ENCODE measurements around the gene SUV39H1. TPM values are rescaled to one million over a fixed set of nuclear protein-coding genes. Genes with fewer than 3 reads are reported as not detected.
"Not testable (repeated sequence)": the region's sequence is repeated elsewhere in the genome, so short reads cannot be mapped to it uniquely, and the experiment has no call there.

The SUV39H1 gene
- total RNA-seq, 4 donors from 2014 or later: 5.9 to 15.1 (median 8.7) TPM

DNA sequence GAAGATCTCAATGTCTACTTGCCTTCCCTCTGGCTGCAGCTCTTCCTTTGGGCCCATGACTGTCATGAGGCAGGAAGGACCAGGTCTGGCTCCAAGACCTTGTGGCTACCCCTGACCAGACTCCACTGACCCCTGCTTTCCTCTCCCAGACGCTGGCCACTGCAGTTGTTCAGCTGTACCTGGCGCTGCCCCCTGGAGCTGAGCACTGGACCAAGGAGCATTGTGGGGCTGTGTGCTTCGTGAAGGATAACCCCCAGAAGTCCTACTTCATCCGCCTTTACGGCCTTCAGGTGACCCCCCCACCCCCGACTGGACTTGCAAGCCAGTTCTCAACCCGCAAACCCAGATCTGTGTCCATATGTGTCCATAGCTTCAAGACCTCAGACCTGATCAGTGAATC lies 12.4 kb upstream of the SUV39H1 start:
- no peak for TF ChIP-seq POLR2AphosphoS5 (IDR thresholded peaks at IDR 0.05)
- TF ChIP-seq, protein P1, sequence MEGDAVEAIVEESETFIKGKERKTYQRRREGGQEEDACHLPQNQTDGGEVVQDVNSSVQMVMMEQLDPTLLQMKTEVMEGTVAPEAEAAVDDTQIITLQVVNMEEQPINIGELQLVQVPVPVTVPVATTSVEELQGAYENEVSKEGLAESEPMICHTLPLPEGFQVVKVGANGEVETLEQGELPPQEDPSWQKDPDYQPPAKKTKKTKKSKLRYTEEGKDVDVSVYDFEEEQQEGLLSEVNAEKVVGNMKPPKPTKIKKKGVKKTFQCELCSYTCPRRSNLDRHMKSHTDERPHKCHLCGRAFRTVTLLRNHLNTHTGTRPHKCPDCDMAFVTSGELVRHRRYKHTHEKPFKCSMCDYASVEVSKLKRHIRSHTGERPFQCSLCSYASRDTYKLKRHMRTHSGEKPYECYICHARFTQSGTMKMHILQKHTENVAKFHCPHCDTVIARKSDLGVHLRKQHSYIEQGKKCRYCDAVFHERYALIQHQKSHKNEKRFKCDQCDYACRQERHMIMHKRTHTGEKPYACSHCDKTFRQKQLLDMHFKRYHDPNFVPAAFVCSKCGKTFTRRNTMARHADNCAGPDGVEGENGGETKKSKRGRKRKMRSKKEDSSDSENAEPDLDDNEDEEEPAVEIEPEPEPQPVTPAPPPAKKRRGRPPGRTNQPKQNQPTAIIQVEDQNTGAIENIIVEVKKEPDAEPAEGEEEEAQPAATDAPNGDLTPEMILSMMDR (IDR thresholded peaks at IDR 0.05): no peak
- no peak for TF ChIP-seq EP300 (IDR thresholded peaks at IDR 0.05)
- no peak for TF ChIP-seq POLR2A (IDR thresholded peaks at IDR 0.05)
- Histone ChIP-seq H3K4me3 (peak overlapping the region; percentile 30), H3K4me1 (no peaks in the 10 kb centered on the region), H3K27me3 (no peaks in the 10 kb centered on the region), H3K9me3 (no peaks in the 10 kb centered on the region), H3K27ac (no peak overlapping the region), H3K36me3 (no peaks in the 10 kb centered on the region)
- 61% methylated on average over 6 of the region's 7 CpGs for WGBS
- no peak for DNase-seq (ENCODE audit: low spot score in 2 of 2)

DNA sequence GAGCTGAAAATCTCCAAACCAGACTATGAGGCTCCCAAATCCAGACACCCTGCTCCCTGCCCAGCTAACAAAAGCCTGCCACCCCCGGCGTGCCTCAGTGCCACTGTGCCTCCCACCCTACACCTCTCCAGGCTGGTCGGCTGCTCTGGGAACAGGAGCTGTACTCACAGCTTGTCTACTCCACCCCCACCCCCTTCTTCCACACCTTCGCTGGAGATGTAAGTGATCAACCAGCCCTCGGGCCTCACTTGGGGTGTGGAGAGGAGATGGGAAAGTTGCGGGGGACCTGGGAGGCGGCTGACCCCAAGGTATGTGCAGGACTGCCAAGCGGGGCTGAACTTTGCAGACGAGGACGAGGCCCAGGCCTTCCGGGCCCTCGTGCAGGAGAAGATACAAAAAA lies 11.1 kb upstream of the SUV39H1 start:
- Histone ChIP-seq H3K9me3 (no peaks in the 10 kb centered on the region), H3K36me3 (no peaks in the 10 kb centered on the region), H3K4me3 (no peak overlapping the region), H3K27me3 (no peaks in the 10 kb centered on the region), H3K4me1 (no peaks in the 10 kb centered on the region), H3K27ac (no peak overlapping the region)
- WGBS: 75% methylated on average over 12 of the region's 12 CpGs
- no peak for DNase-seq (ENCODE audit: low spot score in 2 of 2)
- TF ChIP-seq EP300 (IDR thresholded peaks at IDR 0.05) (no peak), POLR2A (IDR thresholded peaks at IDR 0.05) (no peak), POLR2AphosphoS5 (IDR thresholded peaks at IDR 0.05) (no peak)
- TF ChIP-seq, protein P1 (IDR thresholded peaks at IDR 0.05): no peak

GRCh38 chrX:48688531-48689150 lies 7.9 kb upstream of the SUV39H1 start:
- 64% methylated on average over 4 of the region's 19 CpGs for WGBS
- Histone ChIP-seq H3K4me1 (no peaks in the 10 kb centered on the region), H3K27ac (no peak overlapping the region), H3K36me3 (no peaks in the 10 kb centered on the region), H3K4me3 (no peak overlapping the region), H3K9me3 (no peaks in the 10 kb centered on the region), H3K27me3 (no peaks in the 10 kb centered on the region)
- DNase-seq (ENCODE audit: low spot score in 2 of 2): no peak
- TF ChIP-seq, protein P1 (IDR thresholded peaks at IDR 0.05): no peak
- no peak for TF ChIP-seq POLR2A (IDR thresholded peaks at IDR 0.05)
- no peak for TF ChIP-seq EP300 (IDR thresholded peaks at IDR 0.05)
- no peak for TF ChIP-seq POLR2AphosphoS5 (IDR thresholded peaks at IDR 0.05)

GRCh38 chrX:48689208-48689920 lies 7.2 kb upstream of the SUV39H1 start:
- Histone ChIP-seq H3K9me3 (no peaks in the 10 kb centered on the region), H3K4me3 (no peak overlapping the region), H3K36me3 (no peaks in the 10 kb centered on the region), H3K27me3 (no peaks in the 10 kb centered on the region), H3K4me1 (no peaks in the 10 kb centered on the region), H3K27ac (no peak overlapping the region)
- TF ChIP-seq POLR2A (IDR thresholded peaks at IDR 0.05) (no peak), EP300 (IDR thresholded peaks at IDR 0.05) (no peak), POLR2AphosphoS5 (IDR thresholded peaks at IDR 0.05) (no peak)
- TF ChIP-seq, protein P1 (IDR thresholded peaks at IDR 0.05): no peak
- 51% methylated on average over 11 of the region's 11 CpGs for WGBS
- DNase-seq (ENCODE audit: low spot score in 2 of 2): no peak

- peaks cover 13% of the 10 kb centered on the region for H3K4me1 ChIP-seq
- not testable (repeated sequence) for H3K4me3 ChIP-seq; H3K9me3 ChIP-seq; H3K27me3 ChIP-seq; DNase-seq (ENCODE audit: low spot score in 2 of 2); H3K27ac ChIP-seq; H3K36me3 ChIP-seq
- WGBS: 80% methylated on average over 5 of the region's 5 CpGs
Measured at GRCh38 chrX:48691746-48692145, 4.8 kb upstream of the SUV39H1 start.

Data from suprapubic skin (tissue), 4 donors.